ENCODE results near the gene PPIL6. TPM values are rescaled to one million over a fixed set of nuclear protein-coding genes. Genes with fewer than 3 reads are reported as not detected.

The PPIL6 gene
- total and polyA plus RNA-seq, 2 donors (not counting 1 experiment from before 2014, with no cell fraction given): 0.85 to 1.8 TPM

DNA sequence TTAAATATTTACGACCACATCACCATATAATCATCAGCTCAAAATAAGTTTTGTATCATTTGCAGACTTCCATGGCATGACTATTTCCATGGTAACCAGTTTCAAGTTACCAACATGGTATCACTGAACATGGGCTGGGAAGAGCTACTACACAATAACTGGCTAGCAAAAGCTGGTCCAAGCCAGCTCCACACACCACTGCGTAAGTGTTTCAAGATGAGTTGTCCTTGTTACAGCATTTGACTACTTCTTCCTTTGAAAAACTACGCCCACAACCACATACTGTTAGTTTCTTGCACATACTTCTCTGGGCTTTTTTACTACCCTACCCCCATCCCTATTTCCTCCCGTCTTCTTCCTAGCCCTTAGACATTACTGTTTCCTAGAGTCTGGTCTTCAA lies 66.7 kb downstream of the PPIL6 start:
- peaks cover 26 to 27% of the 10 kb centered on the region in 2 donors for H3K4me1 ChIP-seq (ENCODE audit: control insufficient read depth in 2 of 2, insufficient read depth in 2 of 2, low read length in 2 of 2)
- Mint-ChIP-seq H3K4me3 (peak overlapping the region; percentile 41), H3K27me3 (no peaks in the 10 kb centered on the region), H3K27ac (peak overlapping the region; percentile 72), H3K9me3 (ENCODE audit: insufficient read depth) (no peaks in the 10 kb centered on the region), H3K4me1 (peaks cover 49% of the 10 kb centered on the region)
- H3K27me3 ChIP-seq (replicated peaks in 1 of 4; ENCODE audit: control extremely low read depth in 1 of 4, control insufficient read depth in 3 of 4, insufficient read depth in 4 of 4, low read length in 3 of 4): no peaks in the 10 kb centered on the region
- DNase-seq (peak; percentile 38), ATAC-seq (ENCODE audit: low read depth) (peak; percentile 74)
- 56% methylated on average over 3 of the region's 4 CpGs for WGBS (ENCODE audit: insufficient coverage)
- peaks cover 83% of the 10 kb centered on the region for H3K79me2 ChIP-seq (ENCODE audit: control insufficient read depth, insufficient read depth, low read length)
- no peak overlapping the region for H3K4me2 ChIP-seq (replicated peaks; ENCODE audit: low read depth, low read length, poor library complexity, severe bottlenecking)
- H3K27ac ChIP-seq (ENCODE audit: low read length in 2 of 2): peak overlapping the region; percentile 37 to 56
- H4K20me1 ChIP-seq (ENCODE audit: control insufficient read depth, insufficient read depth, low read length, poor library complexity, severe bottlenecking): peaks cover 77% of the 10 kb centered on the region
- H3K36me3 ChIP-seq (replicated peaks in 1 of 2; ENCODE audit: control extremely low read depth in 1 of 2, control insufficient read depth in 1 of 2, extremely low read depth in 1 of 2, insufficient read depth in 2 of 2, low read length in 1 of 2): peaks cover 19 to 91% of the 10 kb centered on the region in 2 experiments
- no peak overlapping the region for H3K9ac ChIP-seq (ENCODE audit: low read length)
- no peak overlapping the region for H3K4me3 ChIP-seq (ENCODE audit: control extremely low read depth in 1 of 5, extremely low read depth in 1 of 5, insufficient read depth in 1 of 5, low read depth in 2 of 5, low read length in 4 of 5)
- no peak overlapping the region for H2AFZ ChIP-seq (ENCODE audit: insufficient read depth, low read depth, low read length, poor library complexity, severe bottlenecking)
- CTCF ChIA-PET: interaction anchor here (3.1 kb wide), 1 partner anchor 10 kb away, joined by 17 read pairs; the partner anchor contains the start of gene CD164
- no peaks in the 10 kb centered on the region for H3K9me3 ChIP-seq (ENCODE audit: control extremely low read depth in 1 of 3, control insufficient read depth in 2 of 3, insufficient read depth in 1 of 3, low read length in 2 of 3)
- intact Hi-C loops (cut with micrococcal nuclease): no loop called here
- POLR2A ChIA-PET: interaction anchor here (1.4 kb wide), 1 partner anchor 9 kb away, joined by 5 read pairs; the partner anchor contains the start of gene CD164
- TF ChIP-seq, protein P1, sequence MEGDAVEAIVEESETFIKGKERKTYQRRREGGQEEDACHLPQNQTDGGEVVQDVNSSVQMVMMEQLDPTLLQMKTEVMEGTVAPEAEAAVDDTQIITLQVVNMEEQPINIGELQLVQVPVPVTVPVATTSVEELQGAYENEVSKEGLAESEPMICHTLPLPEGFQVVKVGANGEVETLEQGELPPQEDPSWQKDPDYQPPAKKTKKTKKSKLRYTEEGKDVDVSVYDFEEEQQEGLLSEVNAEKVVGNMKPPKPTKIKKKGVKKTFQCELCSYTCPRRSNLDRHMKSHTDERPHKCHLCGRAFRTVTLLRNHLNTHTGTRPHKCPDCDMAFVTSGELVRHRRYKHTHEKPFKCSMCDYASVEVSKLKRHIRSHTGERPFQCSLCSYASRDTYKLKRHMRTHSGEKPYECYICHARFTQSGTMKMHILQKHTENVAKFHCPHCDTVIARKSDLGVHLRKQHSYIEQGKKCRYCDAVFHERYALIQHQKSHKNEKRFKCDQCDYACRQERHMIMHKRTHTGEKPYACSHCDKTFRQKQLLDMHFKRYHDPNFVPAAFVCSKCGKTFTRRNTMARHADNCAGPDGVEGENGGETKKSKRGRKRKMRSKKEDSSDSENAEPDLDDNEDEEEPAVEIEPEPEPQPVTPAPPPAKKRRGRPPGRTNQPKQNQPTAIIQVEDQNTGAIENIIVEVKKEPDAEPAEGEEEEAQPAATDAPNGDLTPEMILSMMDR (IDR thresholded peaks at IDR 0.05): no peak
- TF ChIP-seq EZH2 (IDR thresholded peaks at IDR 0.05; ENCODE audit: borderline replicate concordance, insufficient read depth, low read depth, low read length, poor library complexity, severe bottlenecking): no peak

DNA sequence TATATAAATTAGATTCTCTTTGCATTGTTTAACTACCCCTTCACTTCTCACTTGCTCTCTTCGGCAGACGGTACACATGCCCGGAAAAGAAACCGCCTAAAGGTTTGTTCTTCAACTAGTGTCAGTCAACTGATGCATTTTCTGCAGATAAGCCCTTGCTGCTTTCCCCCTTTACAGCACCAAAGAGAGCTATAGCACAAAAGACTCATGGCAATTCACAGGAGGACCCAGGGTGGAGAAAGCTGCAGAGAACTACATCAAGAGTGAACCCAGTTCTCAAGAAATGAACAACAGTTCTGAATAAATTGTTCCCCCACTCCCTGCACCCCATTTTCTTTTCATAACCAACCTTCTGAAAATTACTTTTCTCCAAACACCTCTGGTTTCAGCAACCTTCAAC lies 67.1 kb downstream of the PPIL6 start:
- 11% methylated on average over 4 of the region's 4 CpGs for WGBS (ENCODE audit: insufficient coverage)
- Histone ChIP-seq H3K79me2 (ENCODE audit: control insufficient read depth, insufficient read depth, low read length) (peaks cover 84% of the 10 kb centered on the region), H3K4me2 (replicated peaks; ENCODE audit: low read depth, low read length, poor library complexity, severe bottlenecking) (no peak overlapping the region), H3K9ac (ENCODE audit: low read length) (no peak overlapping the region), H2AFZ (ENCODE audit: insufficient read depth, low read depth, low read length, poor library complexity, severe bottlenecking) (no peak overlapping the region), H3K27ac (ENCODE audit: low read length in 2 of 2) (peak overlapping the region; percentile 37 to 56), H4K20me1 (ENCODE audit: control insufficient read depth, insufficient read depth, low read length, poor library complexity, severe bottlenecking) (peaks cover 78% of the 10 kb centered on the region), H3K27me3 (replicated peaks in 1 of 4; ENCODE audit: control extremely low read depth in 1 of 4, control insufficient read depth in 3 of 4, insufficient read depth in 4 of 4, low read length in 3 of 4) (no peaks in the 10 kb centered on the region), H3K36me3 (replicated peaks in 1 of 2; ENCODE audit: control extremely low read depth in 1 of 2, control insufficient read depth in 1 of 2, extremely low read depth in 1 of 2, insufficient read depth in 2 of 2, low read length in 1 of 2) (peaks cover 19 to 92% of the 10 kb centered on the region in 2 experiments), H3K4me1 (ENCODE audit: control insufficient read depth in 2 of 2, insufficient read depth in 2 of 2, low read length in 2 of 2) (peaks cover 25 to 26% of the 10 kb centered on the region in 2 donors), H3K9me3 (ENCODE audit: control extremely low read depth in 1 of 3, control insufficient read depth in 2 of 3, insufficient read depth in 1 of 3, low read length in 2 of 3) (no peaks in the 10 kb centered on the region), H3K4me3 (ENCODE audit: control extremely low read depth in 1 of 5, extremely low read depth in 1 of 5, insufficient read depth in 1 of 5, low read depth in 2 of 5, low read length in 4 of 5) (no peak overlapping the region)
- Mint-ChIP-seq H3K4me1 (peaks cover 47% of the 10 kb centered on the region), H3K27me3 (no peaks in the 10 kb centered on the region), H3K9me3 (ENCODE audit: insufficient read depth) (no peaks in the 10 kb centered on the region), H3K4me3 (peak overlapping the region; percentile 41), H3K27ac (peak overlapping the region; percentile 72)
- DNase-seq: no peak
- intact Hi-C loops (cut with micrococcal nuclease): no loop called here
- ChIA-PET CTCF (interaction anchor here (1.0 to 3.1 kb wide), 2 partner anchors 10 to 185 kb away, joined by 3 to 17 read pairs; partner anchors contain the start of gene CD164), POLR2A (interaction anchor here (1.4 kb wide), 1 partner anchor 9 kb away, joined by 5 read pairs; the partner anchor contains the start of gene CD164)
- no peak for ATAC-seq (ENCODE audit: low read depth)
- no peak for TF ChIP-seq EZH2 (IDR thresholded peaks at IDR 0.05; ENCODE audit: borderline replicate concordance, insufficient read depth, low read depth, low read length, poor library complexity, severe bottlenecking)
- TF ChIP-seq, protein P1 (IDR thresholded peaks at IDR 0.05): no peak
